GM19455 (cell line): ENCODE data around the gene VGF.
"Not testable (repeated sequence)": the region's sequence is repeated elsewhere in the genome, so short reads cannot be mapped to it uniquely, and the experiment has no call there.

ENCODE experiments used
- ATAC-seq: cut with Tn5 transposase; IDR thresholded peaks from one replicate; pipeline ENCODE4 v1.9.1; 2021; ENCODE audit not compliant: unreplicated experiment

The VGF gene

GRCh38 chr7:101165075-101165957 lies at the start of gene VGF:
Gene VGF, minus strand, starts transcription at chr7:101165569. Its CDS starts 726 bp downstream, at chr7:101164843.
- peak; percentile 79 for ATAC-seq

- ATAC-seq = no peak
Observed at GRCh38 chr7:101212014-101212413, 46.6 kb upstream of the VGF start.

- no peak for ATAC-seq
Observed at GRCh38 chr7:101211501-101211900, 46.1 kb upstream of the VGF start.

GRCh38 chr7:101210143-101210542 lies 44.8 kb upstream of the VGF start:
- ATAC-seq = no peak

- ATAC-seq = no peak
Observed at GRCh38 chr7:101208794-101209193, 43.4 kb upstream of the VGF start.

GRCh38 chr7:101207459-101207858 lies 42.1 kb upstream of the VGF start:
- ATAC-seq = no peak

GRCh38 chr7:101206665-101207042 lies 41.3 kb upstream of the VGF start:
- no peak for ATAC-seq

- ATAC-seq = no peak
Observed at GRCh38 chr7:101205901-101206664, 40.7 kb upstream of the VGF start.

- not testable (repeated sequence) for ATAC-seq
Observed at GRCh38 chr7:101203740-101204738, 38.7 kb upstream of the VGF start.

GRCh38 chr7:101202603-101202918 lies 37.2 kb upstream of the VGF start:
- ATAC-seq = no peak

GRCh38 chr7:101201695-101202602 lies 36.6 kb upstream of the VGF start:
- no peak for ATAC-seq

- ATAC-seq = no peak
Observed at GRCh38 chr7:101200862-101201599, 35.7 kb upstream of the VGF start, which contains the start of gene MOGAT3. Gene MOGAT3, minus strand, starts transcription at chr7:101201036. Its CDS starts 182 bp downstream, at chr7:101200854.

GRCh38 chr7:101200504-101200861 lies 35.1 kb upstream of the VGF start:
- no peak for ATAC-seq

- not testable (repeated sequence) for ATAC-seq
Observed at GRCh38 chr7:101199522-101199921, 34.2 kb upstream of the VGF start.

GRCh38 chr7:101198476-101198875 lies 33.1 kb upstream of the VGF start:
- no peak for ATAC-seq

- ATAC-seq = no peak
Observed at GRCh38 chr7:101197991-101198390, 32.6 kb upstream of the VGF start.

- no peak for ATAC-seq
Observed at GRCh38 chr7:101195884-101196283, 30.5 kb upstream of the VGF start.

- ATAC-seq = no peak
Observed at GRCh38 chr7:101189109-101189508, 23.7 kb upstream of the VGF start.

- ATAC-seq = no peak
Observed at GRCh38 chr7:101186844-101187428, 21.6 kb upstream of the VGF start.
